ENCODE results near the gene CALML5. TPM values are rescaled to one million over a fixed set of nuclear protein-coding genes. Genes with fewer than 3 reads are reported as not detected.

The CALML5 gene
- total RNA-seq, 2 experiments from 2014 or later = not detected

DNA sequence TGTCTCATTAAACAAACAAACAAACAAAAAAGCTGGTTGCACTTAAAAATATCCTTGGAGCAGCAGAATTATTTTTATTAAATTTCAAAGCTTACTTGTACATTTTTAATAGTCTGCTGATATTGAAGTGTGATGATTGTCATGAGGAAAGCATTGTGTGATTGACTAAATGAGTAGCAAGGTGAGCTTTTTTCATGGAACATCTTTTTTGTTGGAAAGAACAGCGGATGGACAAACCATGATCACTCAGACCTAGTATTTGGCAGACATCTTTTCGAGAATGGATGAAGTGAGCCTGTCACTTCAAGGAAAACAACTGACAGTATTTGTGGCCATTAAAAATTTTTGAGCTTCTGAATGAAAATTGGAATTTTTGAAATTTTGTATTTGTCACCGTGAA, 19.7 kb upstream of the CALML5 start:
- CTCF ChIA-PET = no interaction called here
- POLR2A ChIA-PET = no interaction called here

DNA sequence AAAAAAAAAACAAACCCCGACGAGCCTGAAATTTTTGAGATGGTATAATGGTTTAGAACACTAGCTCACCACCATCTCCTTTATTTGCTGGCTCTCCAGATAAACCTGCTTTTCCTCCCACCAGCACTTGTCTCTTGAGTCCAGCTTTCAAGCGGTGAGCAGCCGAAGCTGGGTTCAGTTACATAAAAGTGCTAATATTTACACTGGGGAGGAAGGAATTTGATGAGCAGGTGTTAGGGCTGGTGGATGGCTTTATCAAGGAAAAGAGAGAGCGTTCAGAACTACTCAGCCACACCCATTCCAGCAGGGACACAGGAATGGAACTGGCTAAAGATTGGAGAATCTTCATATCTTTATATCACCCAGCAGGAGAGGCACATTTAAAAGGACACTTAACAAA, 18.8 kb upstream of the CALML5 start:
- ChIA-PET CTCF (no interaction called here), POLR2A (no interaction called here)

DNA sequence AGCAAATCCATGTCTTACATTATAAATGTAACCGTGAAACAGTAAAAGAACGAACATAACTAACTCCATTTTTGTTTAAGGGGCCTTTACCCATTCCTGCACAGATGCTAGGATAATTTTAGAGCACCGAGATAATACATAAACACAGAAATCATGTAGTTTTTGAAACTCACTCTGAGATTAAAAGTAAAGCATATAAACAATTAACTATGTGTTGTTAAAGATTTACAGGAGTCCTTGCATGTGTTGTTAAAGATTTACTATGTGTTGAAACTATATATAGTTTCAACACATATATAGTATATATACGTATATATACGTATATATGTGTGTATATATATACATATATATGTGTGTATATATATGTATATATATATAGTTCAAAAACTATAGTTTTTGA, 18.2 kb upstream of the CALML5 start:
- POLR2A ChIA-PET = no interaction called here
- CTCF ChIA-PET = no interaction called here

DNA sequence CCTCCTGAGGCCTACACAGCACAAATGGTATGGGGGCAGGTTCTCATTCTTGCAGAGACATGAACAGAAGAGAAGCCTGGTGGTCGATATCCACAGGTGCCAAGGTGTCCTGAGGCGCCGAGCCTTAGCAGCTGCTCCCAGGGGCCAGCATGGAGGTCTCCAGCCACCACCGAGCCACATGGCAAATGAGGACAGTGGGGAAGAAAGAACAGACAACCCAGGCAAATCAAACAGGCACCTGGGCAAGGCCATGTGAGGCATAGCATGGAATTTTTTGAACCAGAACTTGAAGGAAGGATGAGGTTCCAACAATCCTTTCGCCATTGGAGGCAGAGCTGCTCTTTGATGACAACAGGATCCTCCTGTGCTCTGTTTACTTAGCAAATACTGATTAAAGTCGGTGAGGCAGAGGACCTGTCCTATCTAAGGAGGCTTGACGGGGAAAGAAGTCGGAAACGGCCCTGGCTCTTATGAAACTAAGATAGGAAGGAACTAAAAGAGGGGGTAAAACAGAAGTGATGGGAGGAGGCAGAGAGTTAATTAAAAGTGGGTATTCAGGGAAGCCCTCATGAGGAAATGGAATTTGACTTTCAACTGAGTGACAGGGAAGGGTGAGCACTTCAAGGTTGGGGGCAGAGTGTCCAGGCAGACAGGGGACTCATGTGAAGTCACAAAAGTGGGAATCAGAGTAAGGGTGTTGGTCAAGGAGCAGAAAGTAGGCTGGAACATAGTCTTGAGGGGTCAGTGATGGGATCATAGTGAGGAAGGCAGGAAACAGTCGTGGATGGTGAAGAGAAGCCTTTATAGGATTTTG, 16.8 kb upstream of the CALML5 start:
- ChIA-PET CTCF (no interaction called here), POLR2A (no interaction called here)

DNA sequence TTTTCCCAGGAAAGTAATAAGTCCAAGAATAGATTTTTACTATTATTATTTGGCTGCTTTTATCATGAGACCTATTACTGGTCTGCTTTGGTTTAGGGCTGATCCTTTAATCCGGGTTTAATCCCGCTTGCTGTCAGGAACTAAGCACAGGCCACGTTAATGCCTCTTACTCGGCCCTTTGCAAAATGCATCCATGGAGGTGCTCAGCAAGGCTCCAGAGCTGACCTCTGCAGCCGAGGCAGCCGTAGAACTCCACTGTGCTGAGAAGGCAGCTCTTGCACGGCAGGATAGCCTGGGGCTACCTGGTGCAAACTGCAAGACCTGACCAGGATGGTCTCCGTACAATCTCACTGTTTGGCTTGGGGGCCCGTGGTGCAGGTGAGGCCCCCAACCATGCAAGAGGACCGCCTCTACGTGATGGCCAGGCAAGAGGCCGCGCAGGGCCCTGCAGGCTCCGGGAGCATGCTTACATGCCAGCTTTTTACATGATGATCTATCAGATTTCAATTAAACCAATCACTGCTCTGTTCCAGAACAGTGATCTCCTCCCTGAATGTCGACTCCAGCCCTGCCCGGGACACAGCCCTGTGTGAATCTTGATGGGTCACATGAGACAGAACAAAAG, 15.0 kb upstream of the CALML5 start:
- POLR2A ChIA-PET = no interaction called here
- CTCF ChIA-PET = no interaction called here

DNA sequence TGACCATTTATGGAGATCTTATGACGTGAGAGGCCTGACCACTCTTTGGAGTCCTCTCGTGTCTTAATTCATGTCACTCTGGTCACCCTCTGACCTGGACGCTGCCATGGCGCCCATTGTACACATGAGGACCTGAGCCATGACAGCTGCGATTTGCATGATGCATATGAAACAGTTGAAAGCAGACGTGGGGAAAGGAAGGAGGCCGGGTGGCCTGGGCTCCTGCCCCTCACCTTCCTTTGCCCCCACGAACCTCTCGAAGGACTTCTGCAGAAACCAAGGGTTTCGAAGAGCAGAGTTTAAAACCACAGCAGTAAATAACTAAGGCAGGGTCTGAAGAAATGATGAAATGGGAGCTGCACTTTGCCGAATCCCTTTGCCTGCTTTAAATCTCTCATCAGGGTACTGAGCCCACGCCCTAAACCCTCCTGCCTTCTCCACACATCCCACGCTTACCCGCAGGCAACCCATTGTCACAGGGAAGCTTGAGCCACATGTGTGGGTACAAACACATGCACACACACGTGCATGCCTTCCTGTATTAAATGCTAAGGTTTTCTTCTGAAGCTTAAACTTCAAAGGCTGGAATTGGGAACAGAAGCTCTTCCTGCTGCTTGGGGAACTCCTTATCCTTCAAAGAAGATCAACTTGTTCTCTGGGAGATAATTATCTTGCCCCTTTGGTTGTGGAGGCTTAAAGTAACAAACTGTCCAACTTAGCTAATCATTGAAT, 13.7 kb upstream of the CALML5 start:
- ChIA-PET CTCF (no interaction called here), POLR2A (interaction anchor here (0.7 kb wide), 1 partner anchor 47 kb away, joined by 3 read pairs; no protein-coding TSS in a partner anchor)

DNA sequence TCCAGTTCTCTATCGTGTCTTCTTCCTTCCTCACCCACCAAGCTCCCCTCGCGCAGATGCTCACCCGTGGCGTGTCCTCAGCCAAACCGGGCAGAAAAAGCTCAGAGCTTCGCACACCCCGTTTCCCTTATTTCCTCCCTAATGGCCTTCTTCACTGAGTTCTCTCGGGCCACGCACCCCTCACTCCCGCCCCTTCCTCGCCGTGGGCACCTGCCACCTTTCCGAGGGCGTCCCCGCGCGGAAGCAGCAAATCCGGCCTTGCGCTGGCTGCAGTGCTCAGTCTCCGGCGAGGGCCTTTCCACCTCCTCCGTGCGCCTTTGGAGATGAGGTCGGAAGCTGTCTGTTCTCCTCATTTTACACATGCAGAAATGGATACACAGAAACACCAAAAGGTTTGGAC, 13.0 kb upstream of the CALML5 start:
- POLR2A ChIA-PET = no interaction called here
- CTCF ChIA-PET = no interaction called here

DNA sequence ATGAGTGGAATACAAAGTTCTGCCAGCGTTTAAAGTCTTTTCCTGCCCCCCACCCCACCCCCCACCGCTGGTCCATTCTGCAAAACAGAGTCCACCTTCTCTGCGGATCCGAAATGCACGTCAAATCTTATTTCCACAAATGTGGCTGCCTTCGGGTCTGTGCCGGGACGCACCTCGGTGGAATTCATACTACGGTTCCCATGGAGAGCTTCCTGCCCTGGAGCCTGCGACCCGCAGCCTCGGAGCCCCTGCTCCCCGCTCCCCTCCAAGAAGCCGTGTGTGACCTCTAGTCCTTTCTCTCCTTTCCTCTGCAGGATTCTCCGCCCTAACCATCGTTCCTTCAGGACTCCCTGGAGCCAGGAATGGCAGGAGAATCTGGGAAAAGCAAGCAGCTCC, 12.5 kb upstream of the CALML5 start:
- CTCF ChIA-PET = no interaction called here

DNA sequence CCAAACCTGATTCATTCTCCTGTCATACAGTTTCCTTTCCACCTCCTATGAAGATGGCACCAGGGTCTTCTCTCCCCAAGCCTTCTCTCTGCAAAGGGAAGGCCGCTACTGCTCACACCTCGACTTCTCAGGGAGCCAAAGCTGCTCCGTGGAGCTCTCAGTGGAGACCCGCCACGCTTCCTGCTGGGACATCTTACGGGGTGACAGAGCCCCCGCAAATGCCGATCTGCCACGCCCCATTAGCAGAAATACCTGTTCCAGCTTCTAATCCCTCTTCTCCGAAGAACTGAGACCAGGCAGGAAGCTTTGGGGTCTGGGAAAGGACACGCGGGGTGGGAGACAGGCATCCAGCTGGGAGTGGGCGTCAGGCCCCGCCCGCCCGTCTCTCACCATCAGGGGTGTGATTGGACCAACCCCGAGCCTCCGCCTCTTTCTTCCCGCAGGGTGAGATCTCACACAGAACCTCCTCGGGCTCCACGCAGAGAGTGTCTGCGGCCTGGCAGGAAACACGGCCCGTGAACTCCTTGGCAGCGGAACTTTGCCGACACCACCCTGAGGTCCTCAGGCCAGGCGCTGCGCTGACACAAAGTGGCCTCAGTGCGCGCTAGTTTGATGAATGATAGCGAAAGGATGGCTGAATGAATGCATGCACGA, 12.0 kb upstream of the CALML5 start:
- POLR2A ChIA-PET = no interaction called here
- CTCF ChIA-PET = no interaction called here

More for the DNA sequence above, 12.5 kb upstream of the CALML5 start:
- POLR2A ChIA-PET = no interaction called here

DNA sequence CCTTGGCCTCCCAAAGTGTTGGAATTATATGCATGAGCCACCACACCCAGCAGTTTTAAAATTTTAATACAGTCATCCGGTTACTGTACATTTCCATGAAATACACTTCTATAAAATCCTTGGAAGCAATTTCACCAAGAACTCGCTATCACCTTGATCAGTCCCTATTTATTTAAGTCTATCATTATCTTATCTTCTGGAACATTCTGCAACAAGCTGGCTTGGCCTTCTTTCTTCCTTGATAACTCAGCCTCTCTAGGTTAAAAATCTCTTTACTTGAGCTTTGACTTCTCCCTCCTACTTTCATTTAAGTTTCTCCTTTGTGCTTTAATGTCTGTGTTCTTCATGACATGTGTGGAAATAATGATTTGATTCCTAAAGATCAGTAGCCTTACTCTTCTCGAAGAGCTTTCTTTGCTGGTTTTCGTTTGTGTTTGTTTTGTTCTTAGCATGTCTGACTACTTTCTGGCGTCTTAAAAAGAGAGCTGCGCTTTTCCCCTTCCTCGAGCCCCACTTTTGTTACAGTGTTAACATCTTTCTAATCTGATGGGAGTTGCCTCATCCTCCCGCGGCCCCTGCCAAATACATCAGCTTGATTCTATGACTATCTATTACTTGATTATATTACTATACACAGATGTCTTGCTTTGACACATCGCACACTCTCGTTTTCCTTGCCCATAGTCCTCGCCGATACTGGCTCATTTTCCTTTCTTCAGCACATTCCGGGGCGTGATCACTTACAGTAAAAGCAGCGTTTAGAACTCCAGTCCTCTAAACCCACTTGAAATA, 11.1 kb upstream of the CALML5 start:
- POLR2A ChIA-PET = no interaction called here
- CTCF ChIA-PET = no interaction called here

DNA sequence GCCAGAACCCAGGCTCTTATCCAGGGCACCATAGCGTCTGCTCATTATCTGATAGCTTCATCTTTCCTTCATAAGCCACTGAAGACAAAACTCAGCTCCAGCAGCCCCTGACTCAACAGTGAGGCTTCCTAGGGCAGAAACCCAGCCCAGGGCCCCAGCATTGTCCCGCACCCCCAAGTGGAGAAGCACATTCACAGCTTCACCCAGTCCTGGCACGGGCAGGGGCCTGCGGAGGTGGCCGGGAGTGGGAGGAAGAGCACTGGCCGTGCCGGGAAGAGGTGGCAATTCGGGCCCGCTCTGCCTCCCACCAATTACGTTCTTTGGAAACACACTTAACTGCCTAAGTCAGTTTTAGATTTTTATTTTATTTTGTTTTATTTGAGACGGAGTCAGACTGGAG, 10.3 kb upstream of the CALML5 start:
- POLR2A ChIA-PET = no interaction called here
- CTCF ChIA-PET = no interaction called here

DNA sequence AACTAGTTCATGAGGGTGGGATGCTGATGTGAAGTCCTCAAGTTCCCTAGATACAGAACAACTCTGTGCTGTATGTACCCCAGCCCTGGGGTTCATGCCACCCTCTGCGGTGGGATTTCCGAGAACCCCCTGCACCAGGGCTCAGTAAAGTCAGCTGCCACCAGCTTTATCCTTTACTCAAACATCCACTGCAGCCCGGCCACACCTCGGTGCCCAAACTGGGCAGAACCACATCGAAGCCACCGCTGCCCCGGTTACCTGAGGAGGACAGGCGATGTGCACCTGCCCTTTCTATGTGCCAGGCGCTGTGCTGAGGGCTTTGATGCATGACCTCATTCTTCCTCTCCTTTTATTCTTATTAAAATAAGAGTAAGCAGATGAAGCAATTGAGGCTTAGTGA, 9.9 kb upstream of the CALML5 start:
- CTCF ChIA-PET = no interaction called here

DNA sequence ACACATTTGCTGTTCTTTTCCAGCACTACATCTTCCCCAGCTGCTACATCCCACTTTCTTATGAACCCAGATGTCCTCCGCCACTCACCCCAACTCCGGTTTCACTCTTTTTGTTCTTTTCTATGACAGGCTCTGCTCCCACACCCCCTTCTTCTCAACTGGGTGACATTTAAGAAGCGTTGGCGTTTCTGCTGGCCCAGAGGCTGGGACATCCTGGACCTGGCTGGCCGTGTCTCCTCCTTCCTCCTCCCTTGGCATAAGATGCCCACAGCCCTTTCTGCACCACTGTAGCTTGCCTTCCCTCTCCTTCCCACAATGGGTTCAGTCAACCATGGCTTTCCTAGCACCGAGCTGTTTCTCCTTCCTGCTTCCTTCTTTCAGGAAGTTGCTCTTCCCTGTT, 9.4 kb upstream of the CALML5 start:
- ChIA-PET CTCF (no interaction called here), POLR2A (no interaction called here)

More for the DNA sequence above, 9.9 kb upstream of the CALML5 start:
- POLR2A ChIA-PET = no interaction called here

DNA sequence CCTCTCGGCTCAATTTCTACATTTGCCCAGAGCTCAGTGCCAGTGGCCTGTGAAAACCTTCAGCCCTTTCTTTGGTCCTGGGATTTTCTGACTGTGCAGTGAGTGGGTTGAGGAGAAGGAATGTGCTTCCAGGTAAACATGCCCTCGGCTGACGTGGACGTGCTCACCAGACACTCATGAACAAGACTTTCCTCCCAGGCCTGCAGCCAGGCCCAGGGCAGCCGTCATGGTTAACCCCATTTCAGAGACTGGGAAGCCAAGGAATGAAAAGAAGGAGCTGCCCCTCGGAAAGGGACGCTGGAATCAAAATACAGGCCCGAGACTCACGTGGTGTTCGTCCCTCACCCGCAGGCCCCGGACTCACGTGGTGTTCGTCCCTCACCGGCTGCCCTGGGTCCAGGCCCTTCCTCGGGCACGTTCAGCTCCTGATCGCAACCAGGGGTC, 8.8 kb upstream of the CALML5 start:
- POLR2A ChIA-PET = no interaction called here
- CTCF ChIA-PET = no interaction called here

DNA sequence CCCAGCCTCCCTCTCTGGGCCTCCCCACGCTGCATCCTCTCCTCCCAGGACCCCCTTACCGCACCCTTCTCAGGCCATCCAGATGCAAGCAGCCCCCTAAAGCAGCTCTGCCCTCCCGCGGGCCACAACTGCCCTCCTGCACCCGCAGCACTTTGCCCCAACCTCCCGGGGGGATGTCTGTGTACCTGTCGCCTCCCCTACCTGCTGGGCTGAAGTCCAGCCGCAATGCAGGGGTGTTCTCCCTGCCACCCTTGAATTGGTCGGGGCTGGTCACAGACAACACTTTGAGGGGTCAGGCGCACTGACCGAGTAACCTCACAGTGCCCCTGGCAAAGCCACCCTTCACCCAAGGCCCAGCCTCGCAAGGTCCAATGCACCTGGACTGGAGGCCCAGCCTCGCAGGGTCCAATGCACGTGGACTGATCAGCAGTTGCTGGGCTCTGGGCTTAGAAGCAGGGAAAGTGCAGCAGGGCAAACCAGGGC, 8.3 kb upstream of the CALML5 start:
- POLR2A ChIA-PET = no interaction called here
- CTCF ChIA-PET = no interaction called here

DNA sequence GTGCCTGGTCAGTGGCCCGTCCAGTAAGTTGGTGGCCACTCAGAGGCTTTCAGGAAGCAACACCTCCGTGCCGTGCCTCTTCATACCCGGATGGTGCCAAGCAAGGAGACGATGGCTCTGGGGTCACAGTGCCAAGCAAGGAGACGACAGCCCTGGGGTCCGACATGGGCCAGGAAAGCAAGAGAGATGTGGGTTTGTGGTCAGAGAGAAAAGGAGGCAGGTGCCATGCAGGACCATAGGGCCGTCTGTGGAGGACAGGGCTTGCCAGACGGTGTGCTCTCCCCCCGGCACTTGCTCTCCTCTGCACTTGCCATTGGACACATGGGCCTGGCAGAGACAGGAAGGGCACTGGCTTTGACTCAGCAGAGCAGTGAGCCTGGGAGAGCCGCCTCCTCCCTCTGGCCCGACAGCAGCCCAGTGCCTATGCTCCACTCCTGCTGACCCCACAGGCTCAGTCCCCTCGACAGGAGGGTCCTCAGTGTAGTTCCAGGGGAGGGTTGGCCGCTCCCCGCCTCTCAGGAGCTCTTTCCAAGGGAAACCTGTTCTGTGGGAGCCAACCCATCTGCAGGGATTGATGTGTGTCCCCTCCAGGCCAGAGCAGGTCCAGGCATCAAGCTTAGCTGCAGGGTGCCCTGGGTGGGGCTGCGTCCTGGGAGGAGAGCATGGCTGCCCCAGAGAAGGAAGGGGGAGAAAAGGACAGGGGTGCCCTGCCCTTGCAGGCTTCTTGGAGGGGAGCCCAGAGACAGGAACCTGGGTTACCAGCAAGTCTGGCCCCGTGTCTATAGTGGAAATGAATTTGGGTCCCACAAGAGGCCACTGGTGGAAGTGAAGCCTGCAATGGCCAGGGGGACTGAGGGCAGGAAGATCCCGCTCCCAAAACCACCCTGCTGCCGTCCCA, 7.6 kb upstream of the CALML5 start:
- CTCF ChIA-PET = no interaction called here
- POLR2A ChIA-PET = no interaction called here

DNA sequence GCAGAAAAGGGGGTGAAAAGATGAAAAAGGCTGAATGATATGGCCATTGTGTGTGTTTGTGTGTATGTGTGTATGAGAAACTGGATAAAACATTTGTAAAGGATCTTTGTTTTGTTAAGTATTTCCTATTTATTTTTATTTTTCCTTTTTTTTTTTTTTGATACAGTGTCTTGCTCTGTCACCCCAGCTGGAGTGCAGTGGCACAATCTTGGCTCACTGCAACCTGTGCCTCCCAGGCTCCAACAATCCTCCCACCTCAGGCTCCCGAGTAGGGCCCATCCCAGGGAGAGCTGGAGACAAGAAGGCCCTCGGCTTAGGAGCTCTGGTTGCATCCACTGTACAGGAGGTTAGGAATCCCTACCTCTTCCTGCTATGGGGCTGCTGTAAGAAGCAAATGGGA, 6.9 kb upstream of the CALML5 start:
- POLR2A ChIA-PET = no interaction called here
- CTCF ChIA-PET = no interaction called here

DNA sequence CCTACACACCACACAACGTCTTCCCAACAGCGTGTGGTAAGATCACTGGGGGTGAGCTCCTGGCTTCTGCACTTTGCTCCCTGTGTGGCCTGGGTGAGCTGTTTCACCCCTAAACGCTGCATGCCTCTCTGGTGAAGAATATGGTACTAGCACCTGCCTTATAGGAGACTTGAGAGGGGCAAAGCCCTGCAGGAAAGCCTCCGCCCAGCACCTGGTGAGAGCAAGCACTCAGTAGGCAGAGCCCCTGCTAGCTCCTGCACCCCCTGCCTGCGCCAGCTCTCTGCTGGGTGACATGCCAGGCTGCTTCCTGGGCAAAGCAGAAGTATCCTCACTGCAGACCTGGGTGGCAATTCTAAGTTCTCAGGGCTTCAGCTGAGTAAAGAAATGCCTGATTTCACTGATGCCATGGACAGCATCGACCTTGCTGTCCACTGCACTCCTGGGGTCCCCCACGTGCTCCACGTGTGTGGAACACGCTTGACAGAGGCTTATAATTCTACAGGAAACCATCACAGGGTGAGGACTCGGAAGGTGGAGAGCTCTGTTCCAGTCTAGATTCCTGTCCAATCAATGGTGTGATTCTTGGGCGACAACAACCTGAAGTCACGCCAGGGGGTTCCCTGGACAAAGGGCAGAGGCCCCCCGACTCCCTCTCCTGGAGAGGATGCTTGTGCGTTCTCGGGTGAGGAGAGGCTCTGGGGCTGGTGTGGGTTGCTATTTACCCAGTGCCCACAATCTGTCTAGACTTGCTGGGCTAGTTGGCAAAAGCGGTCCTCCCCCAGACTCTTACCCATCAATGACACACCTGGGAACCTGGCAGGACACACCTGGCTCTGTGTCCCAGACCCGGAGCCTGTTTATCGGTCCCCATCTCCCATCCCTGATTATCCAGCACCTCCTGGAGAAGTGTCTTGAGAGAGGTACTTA, 5.0 kb upstream of the CALML5 start:
- CTCF ChIA-PET = no interaction called here
- POLR2A ChIA-PET = no interaction called here

Data from activated CD8-positive, alpha-beta memory T cell treated with anti-CD3 and anti-CD28 coated beads for 36 hours (primary cell).